PC-3 (cell line): Measurements from ENCODE around the gene TBX5. TPM values are rescaled to one million over a fixed set of nuclear protein-coding genes. Genes with fewer than 3 reads are reported as not detected.
A peak's percentile ranks its signal among the peaks of the same experiment; 100 is the strongest.

Source experiments
- ATAC-seq: fragments of 200-7000 bp; cut with Tn5 transposase; 2 replicates; pipeline ENCODE4 v1.9.1; 2020; ENCODE audit warnings: mild to moderate bottlenecking, moderate library complexity
- BruUV-seq: library from RNA; stranded (reverse); fragments of 400-500 nt; replicated peaks from 2 replicates; lab custom pipeline; 2021; lab: Mats Ljungman, UMichigan
- CTCF ChIA-PET: fragments of 300-600 bp; sonication (Branson Sonifier 250); formaldehyde crosslinking; loops from one replicate; lab custom pipeline; 2022; ENCODE audit warnings: antibody characterized with exemption; lab: Charles Lee
- POLR2A ChIA-PET: fragments of 300-600 bp; sonication (Branson Sonifier 250); formaldehyde crosslinking; loops from one replicate; lab custom pipeline; 2022; ENCODE audit warnings: antibody characterized with exemption; ENCODE audit not compliant: unreplicated experiment; lab: Charles Lee
- DNase-seq: peaks from one replicate; pipeline ENCODE4 v3.0.0-alpha.2; 2015
- H2AFZ ChIP-seq: fragments of 300-600 bp; sonication (generic); 2 replicates; pipeline ENCODE4 v1.6.0; 2016; ENCODE audit warnings: antibody characterized with exemption, low read length
- H3F3A ChIP-seq: fragments of 300-600 bp; sonication (generic); one replicate; pipeline ENCODE4 v1.6.0; 2017; ENCODE audit warnings: antibody characterized with exemption, low read length, control low read depth, mild to moderate bottlenecking; ENCODE audit not compliant: unreplicated experiment
- H3K27ac ChIP-seq: fragments of 300-600 bp; sonication (generic); 2 replicates; pipeline ENCODE4 v1.5.1; 2016; ENCODE audit warnings: mild to moderate bottlenecking, low read length
- H3K27me3 ChIP-seq: fragments of 300-600 bp; sonication (generic); 2 replicates; pipeline ENCODE4 v1.6.1; 2016; ENCODE audit warnings: low read length, mixed read lengths
- H3K36me3 ChIP-seq: fragments of 300-600 bp; sonication (generic); 2 replicates; pipeline ENCODE4 v1.6.1; 2016; ENCODE audit warnings: low read depth, mixed run types, low read length, mixed read lengths
- H3K4me1 ChIP-seq: fragments of 300-600 bp; sonication (generic); 2 replicates; pipeline ENCODE4 v1.5.1; 2016; ENCODE audit warnings: low read length; ENCODE audit not compliant: insufficient read depth
- H3K4me2 ChIP-seq: fragments of 300-600 bp; sonication (generic); 2 replicates; pipeline ENCODE4 v1.6.0; 2016; ENCODE audit warnings: low read length
- H3K4me3 ChIP-seq: fragments of 300-600 bp; sonication (generic); 2 replicates; pipeline ENCODE4 v1.5.1; 2016; ENCODE audit warnings: mild to moderate bottlenecking, low read length, mixed read lengths
- H3K79me2 ChIP-seq: fragments of 300-600 bp; sonication (generic); 2 replicates; pipeline ENCODE4 v1.6.1; 2017; ENCODE audit warnings: low read length, mixed read lengths
- H3K9ac ChIP-seq: fragments of 300-600 bp; sonication (generic); 2 replicates; pipeline ENCODE4 v1.6.0; 2016; ENCODE audit warnings: mild to moderate bottlenecking, low read length
- H3K9me2 ChIP-seq: fragments of 300-600 bp; sonication (generic); replicated peaks from 2 replicates; pipeline ENCODE4 v1.6.1; 2016; ENCODE audit warnings: mixed run types, low read length, mixed read lengths
- H3K9me3 ChIP-seq: fragments of 300-600 bp; sonication (generic); 2 replicates; pipeline ENCODE4 v1.6.1; 2016; ENCODE audit warnings: low read length, mixed read lengths
- H4K20me1 ChIP-seq: fragments of 300-600 bp; sonication (generic); 2 replicates; pipeline ENCODE4 v1.6.1; 2016; ENCODE audit warnings: low read length, mixed read lengths
- CTCF ChIP-seq: fragments of 300-600 bp; sonication (generic); conservative IDR thresholded peaks from 2 replicates; pipeline ENCODE4 v1.5.1; 2017; ENCODE audit warnings: antibody characterized with exemption, low read depth, mild to moderate bottlenecking, low read length
- EZH2 ChIP-seq: fragments of 300-600 bp; sonication (generic); IDR thresholded peaks from one replicate; pipeline ENCODE4 v1.6.1; 2017; ENCODE audit warnings: antibody characterized with exemption, mild to moderate bottlenecking, low read length; ENCODE audit not compliant: unreplicated experiment
- EZH2phosphoT487 ChIP-seq: fragments of 300-600 bp; sonication (generic); IDR thresholded peaks from 2 replicates; pipeline ENCODE4 v1.6.1; 2018; ENCODE audit warnings: mild to moderate bottlenecking, antibody characterized with exemption, low read length, borderline replicate concordance
- intact Hi-C: fragments of 100-400 bp; cut with micrococcal nuclease; formaldehyde crosslinking; loops from 2 replicates; pipeline ENCODE4 v1.9.0; 2023
- total RNA-seq: library from RNA; depleted of rRNA; stranded (reverse); fragments of >200 nt; gene quantifications from 2 replicates; pipeline ENCODE4 v1.2.3, GENCODE V29; 2014

Gene TBX5
- total RNA-seq, 1 experiment from 2014 or later, result not detected

- Histone ChIP-seq H3K27me3 (peaks cover 99% of the 10 kb centered on the region), H3K36me3 (no peaks in the 10 kb centered on the region), H4K20me1 (no peaks in the 10 kb centered on the region), H3F3A (no peaks in the 10 kb centered on the region), H3K9ac (no peak overlapping the region), H3K4me3 (no peak overlapping the region), H3K4me2 (no peak overlapping the region), H3K9me2 (no peaks in the 10 kb centered on the region), H3K79me2 (no peaks in the 10 kb centered on the region), H2AFZ (no peak overlapping the region), H3K27ac (no peak overlapping the region), H3K9me3 (no peaks in the 10 kb centered on the region), H3K4me1 (no peaks in the 10 kb centered on the region)
- DNase-seq (no peak), ATAC-seq (no peak)
- intact Hi-C loops, result no loop called here
- POLR2A ChIA-PET, result no interaction called here
- CTCF ChIA-PET, result no interaction called here
- BruUV-seq, result no TSS peak
- TF ChIP-seq EZH2 (no peak), EZH2phosphoT487 (no peak), CTCF (no peak)
These were observed 41.4 kb upstream of the TBX5 start for GRCh38 chr12:114447274-114447716.

GRCh38 chr12:114445401-114446323 is 39.7 kb upstream of the TBX5 start:
- Histone ChIP-seq H2AFZ (no peak overlapping the region), H3K9me2 (no peaks in the 10 kb centered on the region), H3K4me2 (no peak overlapping the region), H3K36me3 (no peaks in the 10 kb centered on the region), H3K4me1 (no peaks in the 10 kb centered on the region), H3K9me3 (no peaks in the 10 kb centered on the region), H3K27ac (no peak overlapping the region), H3K79me2 (no peaks in the 10 kb centered on the region), H3K4me3 (no peak overlapping the region), H3K9ac (no peak overlapping the region), H4K20me1 (no peaks in the 10 kb centered on the region), H3F3A (no peaks in the 10 kb centered on the region), H3K27me3 (peaks cover 100% of the 10 kb centered on the region)
- no TSS peak for BruUV-seq
- intact Hi-C loops, result no loop called here
- DNase-seq (no peak), ATAC-seq (no peak)
- POLR2A ChIA-PET, result no interaction called here
- CTCF ChIA-PET, result no interaction called here
- TF ChIP-seq CTCF (no peak), EZH2 (peak; percentile 47)
